Ishikawa (cell line): ENCODE results near the gene TMEM150B.

Experiments used
- CEBPB ChIP-seq: IDR thresholded peaks from 2 replicates; pipeline ENCODE4 v1.6.1; 2012
- EP300 ChIP-seq: IDR thresholded peaks from 2 replicates; pipeline ENCODE4 v1.6.1; 2012; ENCODE audit warnings: borderline replicate concordance
- FOXM1 ChIP-seq: IDR thresholded peaks from 2 replicates; pipeline ENCODE4 v1.6.1; 2012; ENCODE audit warnings: low read depth, borderline replicate concordance
- MAX ChIP-seq: IDR thresholded peaks from 2 replicates; pipeline ENCODE4 v1.6.1; 2012
- TAF1 ChIP-seq: IDR thresholded peaks from 2 replicates; pipeline ENCODE4 v1.6.1; 2012; ENCODE audit warnings: low read depth, mild to moderate bottlenecking
- ZBTB7A ChIP-seq: IDR thresholded peaks from 2 replicates; pipeline ENCODE4 v1.6.1; 2012; ENCODE audit warnings: low read depth
- TF ChIP-seq, protein P1 (sequence below): IDR thresholded peaks from 2 replicates; pipeline ENCODE4 v1.6.1; 2012; ENCODE audit warnings: low read depth, mild to moderate bottlenecking

DNA sequence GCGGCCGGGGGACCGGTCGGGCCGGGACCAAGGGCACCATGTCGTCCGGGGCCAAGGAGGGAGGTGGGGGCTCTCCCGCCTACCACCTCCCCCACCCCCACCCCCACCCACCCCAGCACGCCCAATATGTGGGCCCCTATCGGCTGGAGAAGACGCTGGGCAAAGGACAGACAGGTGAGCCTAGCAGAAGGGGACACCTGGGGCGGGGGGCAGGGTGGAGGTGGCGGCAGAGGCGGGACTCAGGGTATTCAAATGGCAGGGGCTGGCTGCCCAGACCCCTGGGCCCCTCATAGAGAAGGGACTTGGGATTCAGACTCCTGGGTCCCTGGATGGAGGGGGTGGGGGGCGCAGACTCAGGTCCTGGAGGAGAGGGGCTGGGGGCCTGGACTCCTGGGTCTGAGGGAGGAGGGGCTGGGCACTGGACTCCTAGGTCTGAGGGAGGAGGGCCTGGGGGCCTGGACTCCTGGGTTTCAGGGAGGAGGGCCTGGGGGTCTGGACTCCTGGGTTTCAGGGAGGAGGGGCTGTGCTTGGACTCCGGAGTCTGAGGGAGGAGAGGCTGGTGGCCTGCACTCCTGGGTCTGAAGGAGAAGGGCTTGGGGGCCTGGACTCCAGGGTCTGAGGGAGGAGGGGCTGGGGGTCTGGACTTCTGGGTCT, 40.6 kb downstream of the TMEM150B start:
- TF ChIP-seq EP300 (no peak), CEBPB (no peak), MAX (no peak), ZBTB7A (no peak; the same call in 1 of the 2 replicates), FOXM1 (no peak), TAF1 (no peak)
- TF ChIP-seq, protein P1, sequence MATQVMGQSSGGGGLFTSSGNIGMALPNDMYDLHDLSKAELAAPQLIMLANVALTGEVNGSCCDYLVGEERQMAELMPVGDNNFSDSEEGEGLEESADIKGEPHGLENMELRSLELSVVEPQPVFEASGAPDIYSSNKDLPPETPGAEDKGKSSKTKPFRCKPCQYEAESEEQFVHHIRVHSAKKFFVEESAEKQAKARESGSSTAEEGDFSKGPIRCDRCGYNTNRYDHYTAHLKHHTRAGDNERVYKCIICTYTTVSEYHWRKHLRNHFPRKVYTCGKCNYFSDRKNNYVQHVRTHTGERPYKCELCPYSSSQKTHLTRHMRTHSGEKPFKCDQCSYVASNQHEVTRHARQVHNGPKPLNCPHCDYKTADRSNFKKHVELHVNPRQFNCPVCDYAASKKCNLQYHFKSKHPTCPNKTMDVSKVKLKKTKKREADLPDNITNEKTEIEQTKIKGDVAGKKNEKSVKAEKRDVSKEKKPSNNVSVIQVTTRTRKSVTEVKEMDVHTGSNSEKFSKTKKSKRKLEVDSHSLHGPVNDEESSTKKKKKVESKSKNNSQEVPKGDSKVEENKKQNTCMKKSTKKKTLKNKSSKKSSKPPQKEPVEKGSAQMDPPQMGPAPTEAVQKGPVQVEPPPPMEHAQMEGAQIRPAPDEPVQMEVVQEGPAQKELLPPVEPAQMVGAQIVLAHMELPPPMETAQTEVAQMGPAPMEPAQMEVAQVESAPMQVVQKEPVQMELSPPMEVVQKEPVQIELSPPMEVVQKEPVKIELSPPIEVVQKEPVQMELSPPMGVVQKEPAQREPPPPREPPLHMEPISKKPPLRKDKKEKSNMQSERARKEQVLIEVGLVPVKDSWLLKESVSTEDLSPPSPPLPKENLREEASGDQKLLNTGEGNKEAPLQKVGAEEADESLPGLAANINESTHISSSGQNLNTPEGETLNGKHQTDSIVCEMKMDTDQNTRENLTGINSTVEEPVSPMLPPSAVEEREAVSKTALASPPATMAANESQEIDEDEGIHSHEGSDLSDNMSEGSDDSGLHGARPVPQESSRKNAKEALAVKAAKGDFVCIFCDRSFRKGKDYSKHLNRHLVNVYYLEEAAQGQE: no peak
